ENCODE data around the gene CIRBP. TPM values are rescaled to one million over a fixed set of nuclear protein-coding genes. Genes with fewer than 3 reads are reported as not detected.

The CIRBP gene
- total RNA-seq, 1 experiment from 2014 or later = 66.6 TPM

DNA sequence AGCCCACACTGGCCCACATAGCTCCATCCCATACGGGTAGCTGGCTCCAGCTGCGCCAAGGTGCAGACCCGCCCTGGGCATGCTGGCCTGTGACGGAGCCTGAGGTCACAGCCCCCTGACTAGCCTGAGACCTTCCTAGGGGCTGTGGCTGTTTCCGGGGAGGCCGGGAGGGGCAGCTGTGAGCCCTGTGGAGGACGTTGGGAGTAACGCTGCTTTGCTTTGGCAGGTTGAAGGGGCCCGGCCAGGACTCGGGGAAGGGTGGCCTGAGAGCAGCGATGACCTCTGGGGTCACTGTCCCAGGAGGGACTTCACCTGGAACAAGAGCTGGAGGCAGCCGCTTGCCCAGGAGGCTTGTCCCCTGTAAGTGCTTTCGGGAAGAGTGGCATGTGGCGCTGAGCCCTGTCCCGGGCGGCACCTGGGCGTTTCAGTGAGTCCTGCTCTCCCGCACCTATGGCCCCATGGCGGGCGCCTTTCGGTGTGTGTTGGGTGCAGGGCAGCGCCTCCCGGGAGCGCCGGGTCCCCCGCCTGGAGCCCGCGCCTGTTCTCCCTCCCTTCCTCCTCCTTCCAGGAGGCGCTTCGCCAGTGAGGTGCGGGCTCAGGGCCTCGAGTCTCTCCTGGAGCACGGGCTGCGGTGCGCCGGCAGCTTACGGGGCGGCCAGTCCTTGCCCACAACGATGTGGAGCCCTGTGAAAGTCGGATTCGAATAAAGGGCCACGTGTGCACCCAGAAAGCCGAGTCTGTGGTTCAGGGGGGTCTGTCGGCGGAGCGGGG, 5.1 kb downstream of the CIRBP start:
- no TSS peak for BruUV-seq (replicated peaks)
- peaks cover 30% of the 10 kb centered on the region for H3K4me1 ChIP-seq (ENCODE audit: control insufficient read depth, insufficient read depth, low read length)
- ATAC-seq = no peak
- intact Hi-C loops (cut with micrococcal nuclease; ENCODE audit: unreplicated experiment) (loop anchor here (10.0 kb wide), 1 partner anchor 101 kb away; no protein-coding TSS in a partner anchor), in situ Hi-C loops (cut with HindIII; ENCODE audit: low pct_unique_long_range_greater_than_20kb, low sequenced_read_pairs) (no loop called here)
- TF ChIP-seq TCF7L2 (IDR thresholded peaks at IDR 0.05; ENCODE audit: low read depth, low read length) (no peak), SIN3A (IDR thresholded peaks at IDR 0.05; ENCODE audit: borderline replicate concordance, insufficient read depth, low read depth, low read length) (0 out of 2 replicates have a peak, but pooled peaks have one; percentile 2), CTCF (IDR thresholded peaks at IDR 0.05) (no peak)
- peak overlapping the region; percentile 84 for H3K27ac ChIP-seq (ENCODE audit: low read length)
- no peak for DNase-seq (ENCODE audit: low read depth, low spot score)
- peak overlapping the region; percentile 49 to 62 for H3K4me3 ChIP-seq (ENCODE audit: low read depth in 2 of 2, low read length in 2 of 2)
- ChIA-PET CTCF (no interaction called here), POLR2A (no interaction called here)
- no peaks in the 10 kb centered on the region for H3K27me3 ChIP-seq (ENCODE audit: control insufficient read depth, insufficient read depth, low read length)
- no peaks in the 10 kb centered on the region for H3K9me3 ChIP-seq (ENCODE audit: control insufficient read depth, insufficient read depth, low read depth, low read length)
- H3K36me3 ChIP-seq (ENCODE audit: control insufficient read depth, insufficient read depth, low read length) = no peaks in the 10 kb centered on the region; the same call in 1 of the 2 replicates

DNA sequence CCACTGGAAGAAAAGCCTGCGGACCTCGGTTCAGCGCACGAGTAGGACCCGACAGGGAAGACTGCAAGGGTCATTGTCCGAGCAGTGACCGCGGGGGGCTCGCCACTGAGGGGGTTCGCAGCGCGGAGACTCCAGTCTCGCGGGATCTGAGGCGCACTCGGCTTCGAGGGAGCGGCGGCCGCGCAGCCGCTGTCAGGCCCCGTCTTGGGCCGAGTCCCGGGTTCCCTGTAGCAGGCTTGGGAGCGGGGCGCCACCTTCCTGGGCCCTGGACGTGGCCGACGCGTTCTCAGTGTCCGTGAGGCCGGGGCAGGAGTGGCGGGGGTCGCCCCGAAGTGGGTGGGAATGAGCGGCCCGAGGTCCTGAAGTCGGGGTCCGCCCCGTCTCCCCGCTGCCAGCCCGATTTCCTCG, 5.7 kb downstream of the CIRBP start:
- TF ChIP-seq REST (IDR thresholded peaks at IDR 0.05; ENCODE audit: insufficient read depth in 1 of 2, low read depth in 2 of 2, low read length in 1 of 2) (no peak), TCF7L2 (IDR thresholded peaks at IDR 0.05; ENCODE audit: low read depth, low read length) (no peak), CTCF (IDR thresholded peaks at IDR 0.05) (no peak), POLR2AphosphoS5 (IDR thresholded peaks at IDR 0.05; ENCODE audit: low read depth, low read length) (no peak), SIN3A (IDR thresholded peaks at IDR 0.05; ENCODE audit: borderline replicate concordance, insufficient read depth, low read depth, low read length) (no peak; the same call in 1 of the 2 replicates)
- intact Hi-C loops (cut with micrococcal nuclease; ENCODE audit: unreplicated experiment) = loop anchor here (10.0 kb wide), 1 partner anchor 100 kb away; no protein-coding TSS in a partner anchor
- POLR2A ChIA-PET = no interaction called here

More for the DNA sequence above, 5.7 kb downstream of the CIRBP start:
- peak overlapping the region; percentile 84 for H3K27ac ChIP-seq (ENCODE audit: low read length)
- no peaks in the 10 kb centered on the region for H3K27me3 ChIP-seq (ENCODE audit: control insufficient read depth, insufficient read depth, low read length)
- DNase-seq (ENCODE audit: low read depth, low spot score) (no peak), ATAC-seq (peak; percentile 15; the same call in 1 of the 2 replicates)
- H3K9me3 ChIP-seq (ENCODE audit: control insufficient read depth, insufficient read depth, low read depth, low read length) = no peaks in the 10 kb centered on the region
- no TSS peak for BruUV-seq (replicated peaks)
- peak overlapping the region; percentile 49 to 62 for H3K4me3 ChIP-seq (ENCODE audit: low read depth in 2 of 2, low read length in 2 of 2)
- H3K36me3 ChIP-seq (ENCODE audit: control insufficient read depth, insufficient read depth, low read length) = no peaks in the 10 kb centered on the region; the same call in 1 of the 2 replicates
- in situ Hi-C loops (cut with HindIII; ENCODE audit: low pct_unique_long_range_greater_than_20kb, low sequenced_read_pairs) = no loop called here
- peaks cover 30% of the 10 kb centered on the region for H3K4me1 ChIP-seq (ENCODE audit: control insufficient read depth, insufficient read depth, low read length)
- CTCF ChIA-PET = interaction anchor here (0.5 kb wide), 1 partner anchor 8 kb away, joined by 8 read pairs; no protein-coding TSS in a partner anchor

Data from Panc1 (cell line).